ENCODE results near the gene NSL1. TPM values are rescaled to one million over a fixed set of nuclear protein-coding genes. Genes with fewer than 3 reads are reported as not detected.

The NSL1 gene
- polyA plus RNA-seq, 3 donors: 45.8 to 46.4 (median 46.0) TPM

GRCh38 chr1:212689196-212689725, 102.3 kb downstream of the NSL1 start:
- no peak for DNase-seq (ENCODE audit: low read depth in 3 of 3, low spot score in 2 of 3)

- no peak for DNase-seq (ENCODE audit: low read depth in 3 of 3, low spot score in 2 of 3)
These were observed 103.1 kb downstream of the NSL1 start for GRCh38 chr1:212688341-212689047.

- DNase-seq (ENCODE audit: low read depth in 3 of 3, low spot score in 2 of 3): no peak
These were observed 103.8 kb downstream of the NSL1 start for GRCh38 chr1:212687811-212688210.

- DNase-seq (ENCODE audit: low read depth in 3 of 3, low spot score in 2 of 3): no peak
These were observed 105.0 kb downstream of the NSL1 start for GRCh38 chr1:212686591-212686990.

GRCh38 chr1:212686069-212686468, 105.5 kb downstream of the NSL1 start:
- no peak for DNase-seq (ENCODE audit: low read depth in 3 of 3, low spot score in 2 of 3)

GRCh38 chr1:212685429-212685828, 106.1 kb downstream of the NSL1 start:
- DNase-seq (ENCODE audit: low read depth in 3 of 3, low spot score in 2 of 3): no peak

GRCh38 chr1:212684521-212685090, 107.0 kb downstream of the NSL1 start:
- DNase-seq (ENCODE audit: low read depth in 3 of 3, low spot score in 2 of 3): no peak

GRCh38 chr1:212684076-212684475, 107.5 kb downstream of the NSL1 start:
- no peak for DNase-seq (ENCODE audit: low read depth in 3 of 3, low spot score in 2 of 3)

GRCh38 chr1:212683357-212683722, 108.2 kb downstream of the NSL1 start:
- no peak for DNase-seq (ENCODE audit: low read depth in 3 of 3, low spot score in 2 of 3)

GRCh38 chr1:212680680-212681389, 110.7 kb downstream of the NSL1 start:
- DNase-seq (ENCODE audit: low read depth in 3 of 3, low spot score in 2 of 3): no peak

- no peak for DNase-seq (ENCODE audit: low read depth in 3 of 3, low spot score in 2 of 3)
These were observed 112.8 kb downstream of the NSL1 start for GRCh38 chr1:212678456-212679410.

GRCh38 chr1:212677573-212677972, 114.0 kb downstream of the NSL1 start:
- no peak for DNase-seq (ENCODE audit: low read depth in 3 of 3, low spot score in 2 of 3)

GRCh38 chr1:212677136-212677535, 114.4 kb downstream of the NSL1 start:
- no peak for DNase-seq (ENCODE audit: low read depth in 3 of 3, low spot score in 2 of 3)

Other genes starting within 250 kb of the NSL1 start
- 10 to 100 TPM in 2 of 3 donors, 1 to 10 TPM in 1; 8.0 to 44.0 (median 13.3) TPM for gene ATF3, start 183.0 kb downstream of the NSL1 start, polyA plus RNA-seq (ENCODE audit: insufficient read length in 3 of 3)
- 1 to 10 TPM; 1.1 to 2.0 (median 1.6) TPM for gene BATF3, start 91.9 kb downstream of the NSL1 start, polyA plus RNA-seq (ENCODE audit: insufficient read length in 3 of 3)
- gene TATDN3, start 117 bp upstream of the NSL1 start, polyA plus RNA-seq (ENCODE audit: insufficient read length in 3 of 3): 10 to 100 TPM; 19.8 to 22.2 (median 21.6) TPM
- under 1 TPM in 1 of 3 donors, not detected in 2; 0.50 TPM for gene SPATA45, start 55.9 kb upstream of the NSL1 start, polyA plus RNA-seq (ENCODE audit: insufficient read length in 3 of 3)
- gene FLVCR1, start 66.5 kb upstream of the NSL1 start, polyA plus RNA-seq (ENCODE audit: insufficient read length in 3 of 3): 10 to 100 TPM; 21.7 to 27.3 (median 23.8) TPM
- gene VASH2, start 158.8 kb upstream of the NSL1 start, polyA plus RNA-seq (ENCODE audit: insufficient read length in 3 of 3): 10 to 100 TPM; 20.3 to 24.9 (median 23.5) TPM
- 10 to 100 TPM; 32.6 to 36.2 (median 32.9) TPM for gene ANGEL2, start 224.1 kb upstream of the NSL1 start, polyA plus RNA-seq (ENCODE audit: insufficient read length in 3 of 3)